Measurements from ENCODE around the gene TRIM24. TPM values are rescaled to one million over a fixed set of nuclear protein-coding genes. Genes with fewer than 3 reads are reported as not detected.

The TRIM24 gene
- 12.2 and 13.0 TPM in 2 replicates for total RNA-seq

GRCh38 chr7:138460176-138460648, at the start of gene TRIM24:
TRIM24 (plus strand) TSS chr7:138460259; CDS start chr7:138460549, 290 bp downstream.

Other genes starting within 250 kb of the TRIM24 start
- gene SVOPL, start 241.1 kb downstream of the TRIM24 start, total RNA-seq, result not detected in 2 replicates

Data from dermis lymphatic vessel endothelial cell (primary cell).